ENCODE results near the gene CEP63. TPM values are rescaled to one million over a fixed set of nuclear protein-coding genes. Genes with fewer than 3 reads are reported as not detected.

CEP63 gene
- polyA plus RNA-seq, 1 experiment: 16.3 TPM

DNA sequence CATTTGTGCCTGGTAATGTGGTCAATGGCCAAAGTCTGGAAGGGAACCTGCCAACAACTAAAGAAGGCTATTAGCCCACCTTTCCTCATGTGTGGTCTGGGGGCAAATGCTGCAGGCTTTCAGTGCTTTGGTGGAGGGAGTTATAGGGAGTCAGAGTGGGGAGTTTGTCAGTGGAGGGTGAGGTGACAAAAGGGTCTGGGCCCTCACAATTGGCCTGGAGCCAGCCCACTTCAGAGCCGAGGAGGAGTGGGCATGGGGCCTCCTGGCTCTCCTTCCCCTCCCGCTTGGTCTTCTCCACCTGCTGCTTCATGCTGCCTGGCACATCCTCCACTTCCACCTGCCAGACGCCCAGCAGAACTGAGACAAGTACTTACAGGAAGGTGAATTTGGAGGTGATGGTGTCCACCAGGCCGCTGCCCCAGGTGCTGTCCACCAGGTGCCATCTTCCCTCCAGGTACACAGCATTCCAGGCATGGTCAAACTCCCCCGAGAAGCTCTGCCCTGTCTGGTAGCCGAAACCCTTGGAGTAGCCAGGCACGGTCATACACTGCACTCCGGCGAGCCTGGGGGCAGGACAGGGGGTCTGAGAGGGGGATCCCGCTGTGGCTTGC, 124.1 kb downstream of the CEP63 start:
- Histone ChIP-seq H3K27me3 (ENCODE audit: control insufficient read depth, insufficient read depth, low read length) (peaks cover 26% of the 10 kb centered on the region), H3K4me3 (ENCODE audit: low read depth, low read length) (no peak overlapping the region), H3K27ac (ENCODE audit: low read depth, low read length) (no peak overlapping the region), H3K9me3 (ENCODE audit: control insufficient read depth, insufficient read depth, low read length) (no peaks in the 10 kb centered on the region)
- ChIA-PET POLR2A (no interaction called here), CTCF (interaction anchor here (2.5 kb wide), 1 partner anchor 31 kb away, joined by 10 read pairs; no protein-coding TSS in a partner anchor)
- TF ChIP-seq, protein P1, sequence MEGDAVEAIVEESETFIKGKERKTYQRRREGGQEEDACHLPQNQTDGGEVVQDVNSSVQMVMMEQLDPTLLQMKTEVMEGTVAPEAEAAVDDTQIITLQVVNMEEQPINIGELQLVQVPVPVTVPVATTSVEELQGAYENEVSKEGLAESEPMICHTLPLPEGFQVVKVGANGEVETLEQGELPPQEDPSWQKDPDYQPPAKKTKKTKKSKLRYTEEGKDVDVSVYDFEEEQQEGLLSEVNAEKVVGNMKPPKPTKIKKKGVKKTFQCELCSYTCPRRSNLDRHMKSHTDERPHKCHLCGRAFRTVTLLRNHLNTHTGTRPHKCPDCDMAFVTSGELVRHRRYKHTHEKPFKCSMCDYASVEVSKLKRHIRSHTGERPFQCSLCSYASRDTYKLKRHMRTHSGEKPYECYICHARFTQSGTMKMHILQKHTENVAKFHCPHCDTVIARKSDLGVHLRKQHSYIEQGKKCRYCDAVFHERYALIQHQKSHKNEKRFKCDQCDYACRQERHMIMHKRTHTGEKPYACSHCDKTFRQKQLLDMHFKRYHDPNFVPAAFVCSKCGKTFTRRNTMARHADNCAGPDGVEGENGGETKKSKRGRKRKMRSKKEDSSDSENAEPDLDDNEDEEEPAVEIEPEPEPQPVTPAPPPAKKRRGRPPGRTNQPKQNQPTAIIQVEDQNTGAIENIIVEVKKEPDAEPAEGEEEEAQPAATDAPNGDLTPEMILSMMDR (IDR thresholded peaks at IDR 0.05; ENCODE audit: low read depth, low read length): no peak
- no peak for DNase-seq (ENCODE audit: low read depth, low spot score)

- TF ChIP-seq, protein P1 (IDR thresholded peaks at IDR 0.05; ENCODE audit: low read depth, low read length): no peak
- Histone ChIP-seq H3K4me3 (ENCODE audit: low read depth, low read length) (no peak overlapping the region), H3K27ac (ENCODE audit: low read depth, low read length) (no peak overlapping the region), H3K9me3 (ENCODE audit: control insufficient read depth, insufficient read depth, low read length) (no peaks in the 10 kb centered on the region), H3K27me3 (ENCODE audit: control insufficient read depth, insufficient read depth, low read length) (peaks cover 26% of the 10 kb centered on the region)
- POLR2A ChIA-PET: interaction anchor here (0.8 kb wide), 1 partner anchor 11 kb away, joined by 3 read pairs; no protein-coding TSS in a partner anchor
- CTCF ChIA-PET: interaction anchor here (2.5 to 2.6 kb wide), 2 partner anchors 9 to 30 kb away, joined by 10 to 12 read pairs; no protein-coding TSS in a partner anchor
- no peak for DNase-seq (ENCODE audit: low read depth, low spot score)
Observed at GRCh38 chr3:134610432-134611385, 124.9 kb downstream of the CEP63 start.

- CTCF ChIA-PET: interaction anchor here (2.5 to 2.6 kb wide), 2 partner anchors 10 to 29 kb away, joined by 10 to 12 read pairs; no protein-coding TSS in a partner anchor
- DNase-seq (ENCODE audit: low read depth, low spot score): no peak
- H3K27ac ChIP-seq (ENCODE audit: low read depth, low read length): no peak overlapping the region
- TF ChIP-seq, protein P1 (IDR thresholded peaks at IDR 0.05; ENCODE audit: low read depth, low read length): no peak
- H3K9me3 ChIP-seq (ENCODE audit: control insufficient read depth, insufficient read depth, low read length): no peaks in the 10 kb centered on the region
- no peak overlapping the region for H3K4me3 ChIP-seq (ENCODE audit: low read depth, low read length)
- POLR2A ChIA-PET: no interaction called here
- H3K27me3 ChIP-seq (ENCODE audit: control insufficient read depth, insufficient read depth, low read length): peaks cover 20% of the 10 kb centered on the region
Observed at GRCh38 chr3:134611516-134611915, 125.7 kb downstream of the CEP63 start.

DNA sequence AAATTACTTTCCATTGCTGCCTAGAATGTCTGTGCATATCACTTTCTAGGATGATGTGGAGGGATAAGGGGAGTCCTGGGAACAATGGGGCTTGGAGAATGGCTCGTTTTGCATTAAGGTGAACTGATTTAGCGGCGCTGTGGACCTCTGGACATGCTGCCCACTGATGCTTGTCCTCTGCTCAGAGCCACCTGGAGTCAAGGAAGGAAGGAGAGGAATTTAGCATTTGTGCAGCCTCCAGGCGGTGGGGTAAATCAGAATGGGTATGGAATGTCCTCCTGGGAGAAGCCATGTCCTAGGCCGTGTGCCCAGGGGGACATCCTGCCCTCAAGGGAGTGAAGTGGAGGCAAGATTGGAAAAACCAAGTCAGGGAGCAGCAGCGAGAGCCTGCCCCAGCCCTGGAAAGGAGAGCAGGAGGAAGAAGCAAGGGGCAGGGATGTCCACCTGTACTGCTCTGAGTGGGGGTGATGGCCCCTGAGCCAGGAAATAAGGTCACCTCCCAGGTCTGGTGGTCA, 127.2 kb downstream of the CEP63 start:
- ChIA-PET POLR2A (no interaction called here), CTCF (interaction anchor here (0.9 to 3.3 kb wide), 3 partner anchors 12 to 142 kb away, joined by 4 to 23 read pairs (median 12); no protein-coding TSS in a partner anchor)
- Histone ChIP-seq H3K9me3 (ENCODE audit: control insufficient read depth, insufficient read depth, low read length) (no peaks in the 10 kb centered on the region), H3K27me3 (ENCODE audit: control insufficient read depth, insufficient read depth, low read length) (peaks cover 18% of the 10 kb centered on the region), H3K27ac (ENCODE audit: low read depth, low read length) (no peak overlapping the region), H3K4me3 (ENCODE audit: low read depth, low read length) (no peak overlapping the region)
- TF ChIP-seq, protein P1 (IDR thresholded peaks at IDR 0.05; ENCODE audit: low read depth, low read length): no peak
- no peak for DNase-seq (ENCODE audit: low read depth, low spot score)
